Measurements from ENCODE around the gene NLK. TPM values are rescaled to one million over a fixed set of nuclear protein-coding genes. Genes with fewer than 3 reads are reported as not detected.

The NLK gene
- total RNA-seq, 2 donors from 2014 or later = 15.5 to 30.1 TPM

- 80 to 81% methylated on average over 3 of the region's 3 CpGs for WGBS, 2 donors
- Histone ChIP-seq H3K36me3 (replicated peaks in 1 of 2; ENCODE audit: insufficient read depth in 1 of 2, low read depth in 2 of 2) (no peaks in the 10 kb centered on the region), H3K4me3 (no peak overlapping the region), H3K4me1 (peaks cover 68% of the 10 kb centered on the region), H3K27ac (no peak overlapping the region), H3K27me3 (no peaks in the 10 kb centered on the region), H3K9me3 (no peaks in the 10 kb centered on the region)
- intact Hi-C loops (cut with DNase I) = no loop called here
- ATAC-seq (no peak), DNase-seq (no peak)
- no peak for TF ChIP-seq CTCF (IDR thresholded peaks at IDR 0.05)
- TF ChIP-seq POLR2A (IDR thresholded peaks at IDR 0.05) = no peak
Measured at GRCh38 chr17:28046034-28046825, 3.8 kb downstream of the NLK start.

- H3K27ac ChIP-seq = no peak overlapping the region
- peaks cover 78% of the 10 kb centered on the region for H3K4me1 ChIP-seq
- DNase-seq (no peak), ATAC-seq (no peak)
- intact Hi-C loops (cut with DNase I) = no loop called here
- no peaks in the 10 kb centered on the region for H3K27me3 ChIP-seq
- no peaks in the 10 kb centered on the region for H3K9me3 ChIP-seq
- WGBS, 2 donors = 49 to 51% methylated on average over 4 of the region's 4 CpGs
- no peak overlapping the region for H3K4me3 ChIP-seq
- no peak for TF ChIP-seq POLR2A (IDR thresholded peaks at IDR 0.05)
- no peak for TF ChIP-seq CTCF (IDR thresholded peaks at IDR 0.05)
- no peaks in the 10 kb centered on the region for H3K36me3 ChIP-seq (replicated peaks in 1 of 2; ENCODE audit: insufficient read depth in 1 of 2, low read depth in 2 of 2)
Measured at GRCh38 chr17:28047806-28048205, 5.3 kb downstream of the NLK start.

GRCh38 chr17:28049071-28049470, 6.6 kb downstream of the NLK start:
- Histone ChIP-seq H3K4me3 (no peak overlapping the region), H3K9me3 (no peaks in the 10 kb centered on the region), H3K36me3 (replicated peaks in 1 of 2; ENCODE audit: insufficient read depth in 1 of 2, low read depth in 2 of 2) (no peaks in the 10 kb centered on the region), H3K27ac (no peak overlapping the region), H3K27me3 (no peaks in the 10 kb centered on the region), H3K4me1 (peaks cover 78% of the 10 kb centered on the region)
- intact Hi-C loops (cut with DNase I) = no loop called here
- DNase-seq = no peak
- TF ChIP-seq CTCF (IDR thresholded peaks at IDR 0.05) (no peak), POLR2A (IDR thresholded peaks at IDR 0.05) (no peak)
- 93 to 94% methylated on average over 1 of the region's 1 CpG for WGBS, 2 donors
- no peak for ATAC-seq

DNA sequence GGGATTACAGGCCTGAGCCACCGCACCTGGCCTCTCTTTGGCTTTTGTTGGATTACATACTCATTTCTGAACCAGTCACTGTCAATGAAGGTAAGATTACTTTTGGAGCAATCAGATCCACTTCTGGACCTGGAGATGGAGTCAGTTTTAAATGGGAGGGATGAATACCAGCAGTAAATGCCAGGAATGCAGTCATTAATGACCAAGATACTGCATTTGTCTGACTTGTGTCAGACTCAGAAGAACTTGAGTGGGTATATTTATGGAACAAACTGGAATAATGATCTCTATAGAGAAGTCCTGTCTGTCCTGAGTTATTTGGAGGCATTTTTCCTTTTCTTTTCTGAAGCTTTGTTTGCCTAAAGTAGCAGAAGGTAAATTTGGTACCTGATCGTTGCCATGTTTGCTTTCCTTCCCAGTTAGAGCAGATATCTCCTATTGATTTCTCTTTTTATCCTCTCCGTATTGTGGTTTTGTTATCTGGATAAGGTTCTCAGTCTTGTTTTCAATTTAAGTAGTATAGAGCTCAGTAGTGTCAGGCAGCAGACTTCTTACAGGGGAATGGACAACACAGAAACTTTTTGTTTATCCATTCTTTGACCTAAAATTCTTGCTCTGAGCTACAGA, 10.7 kb downstream of the NLK start:
- Histone ChIP-seq H3K27ac (peak overlapping the region in 3 of 4 donors; percentile 36 to 66 (median 49)), H3K4me1 (peaks cover 86% of the 10 kb centered on the region), H3K4me3 (no peak overlapping the region), H3K27me3 (no peaks in the 10 kb centered on the region), H3K9me3 (no peaks in the 10 kb centered on the region), H3K36me3 (replicated peaks in 1 of 2; ENCODE audit: insufficient read depth in 1 of 2, low read depth in 2 of 2) (no peaks in the 10 kb centered on the region)
- DNase-seq = no peak
- no peak for ATAC-seq
- no peak for TF ChIP-seq POLR2A (IDR thresholded peaks at IDR 0.05)
- no peak for TF ChIP-seq CTCF (IDR thresholded peaks at IDR 0.05)
- 34 to 36% methylated on average over 3 of the region's 3 CpGs for WGBS, 2 donors
- intact Hi-C loops (cut with DNase I) = no loop called here

Data from body of pancreas (tissue), 4 donors.